HG02885 (cell line): ENCODE results near the gene MEF2B.

Source experiments
- ATAC-seq: cut with Tn5 transposase; IDR thresholded peaks from one replicate; pipeline ENCODE4 v1.9.1; 2021; ENCODE audit warnings: mild to moderate bottlenecking; ENCODE audit not compliant: unreplicated experiment, poor library complexity

MEF2B gene

GRCh38 chr19:19170053-19170872, at the start of gene MEF2B:
Gene MEF2B (minus strand): TSS chr19:19170263. CDS start chr19:19150735, 19,528 bp downstream.
- ATAC-seq: peak; percentile 86

GRCh38 chr19:19218911-19219310, 48.8 kb upstream of the MEF2B start:
- ATAC-seq: no peak

- ATAC-seq: no peak
Measured at GRCh38 chr19:19217099-19217498, 47.0 kb upstream of the MEF2B start.

GRCh38 chr19:19215792-19216191, 45.7 kb upstream of the MEF2B start:
- ATAC-seq: no peak

GRCh38 chr19:19214892-19215291, 44.8 kb upstream of the MEF2B start:
- ATAC-seq: no peak

- ATAC-seq: no peak
Measured at GRCh38 chr19:19214159-19214490, 44.1 kb upstream of the MEF2B start.

- no peak for ATAC-seq
Measured at GRCh38 chr19:19213426-19214158, 43.5 kb upstream of the MEF2B start.

GRCh38 chr19:19212916-19213315, 42.9 kb upstream of the MEF2B start:
- no peak for ATAC-seq

GRCh38 chr19:19211499-19212420, 41.7 kb upstream of the MEF2B start, which contains the start of gene NCAN:
Gene NCAN (plus strand): TSS chr19:19211958. CDS start chr19:19216954, 4,996 bp downstream.
- no peak for ATAC-seq

GRCh38 chr19:19209372-19209771, 39.3 kb upstream of the MEF2B start:
- ATAC-seq: no peak

GRCh38 chr19:19207637-19208572, 37.8 kb upstream of the MEF2B start:
- no peak for ATAC-seq

- ATAC-seq: no peak
Measured at GRCh38 chr19:19206938-19207337, 36.9 kb upstream of the MEF2B start.

GRCh38 chr19:19205416-19206410, 35.6 kb upstream of the MEF2B start:
- ATAC-seq: no peak

- no peak for ATAC-seq
Measured at GRCh38 chr19:19204181-19204580, 34.1 kb upstream of the MEF2B start.

- ATAC-seq: peak; percentile 79
Measured at GRCh38 chr19:19203012-19203856, 33.2 kb upstream of the MEF2B start, which contains the start of gene NR2C2AP. Gene NR2C2AP (minus strand): TSS chr19:19203414. CDS start chr19:19203060, 354 bp downstream.

GRCh38 chr19:19202707-19203011, 32.6 kb upstream of the MEF2B start:
- ATAC-seq: no peak
